GM12875 (cell line): Measurements from ENCODE around the gene ARMCX2.
"Not testable (repeated sequence)": the region's sequence is repeated elsewhere in the genome, so short reads cannot be mapped to it uniquely, and the experiment has no call there.

Experiments
- H3K4me3 ChIP-seq: one replicate; pipeline ENCODE4 v1.5.1; 2011; ENCODE audit warnings: low read depth, low read length, control low read depth
- TF ChIP-seq, protein P1 (sequence below): IDR thresholded peaks from 2 replicates; pipeline ENCODE4 v1.5.1; 2011; ENCODE audit warnings: low read depth, mild to moderate bottlenecking, control low read depth, inconsistent platforms, low read length, moderate library complexity, borderline replicate concordance; ENCODE audit not compliant: insufficient read depth

ARMCX2 gene

GRCh38 chrX:101655534-101655933, 4.1 kb downstream of the ARMCX2 start:
- TF ChIP-seq, protein P1, sequence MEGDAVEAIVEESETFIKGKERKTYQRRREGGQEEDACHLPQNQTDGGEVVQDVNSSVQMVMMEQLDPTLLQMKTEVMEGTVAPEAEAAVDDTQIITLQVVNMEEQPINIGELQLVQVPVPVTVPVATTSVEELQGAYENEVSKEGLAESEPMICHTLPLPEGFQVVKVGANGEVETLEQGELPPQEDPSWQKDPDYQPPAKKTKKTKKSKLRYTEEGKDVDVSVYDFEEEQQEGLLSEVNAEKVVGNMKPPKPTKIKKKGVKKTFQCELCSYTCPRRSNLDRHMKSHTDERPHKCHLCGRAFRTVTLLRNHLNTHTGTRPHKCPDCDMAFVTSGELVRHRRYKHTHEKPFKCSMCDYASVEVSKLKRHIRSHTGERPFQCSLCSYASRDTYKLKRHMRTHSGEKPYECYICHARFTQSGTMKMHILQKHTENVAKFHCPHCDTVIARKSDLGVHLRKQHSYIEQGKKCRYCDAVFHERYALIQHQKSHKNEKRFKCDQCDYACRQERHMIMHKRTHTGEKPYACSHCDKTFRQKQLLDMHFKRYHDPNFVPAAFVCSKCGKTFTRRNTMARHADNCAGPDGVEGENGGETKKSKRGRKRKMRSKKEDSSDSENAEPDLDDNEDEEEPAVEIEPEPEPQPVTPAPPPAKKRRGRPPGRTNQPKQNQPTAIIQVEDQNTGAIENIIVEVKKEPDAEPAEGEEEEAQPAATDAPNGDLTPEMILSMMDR, result no peak
- no peak overlapping the region for H3K4me3 ChIP-seq

DNA sequence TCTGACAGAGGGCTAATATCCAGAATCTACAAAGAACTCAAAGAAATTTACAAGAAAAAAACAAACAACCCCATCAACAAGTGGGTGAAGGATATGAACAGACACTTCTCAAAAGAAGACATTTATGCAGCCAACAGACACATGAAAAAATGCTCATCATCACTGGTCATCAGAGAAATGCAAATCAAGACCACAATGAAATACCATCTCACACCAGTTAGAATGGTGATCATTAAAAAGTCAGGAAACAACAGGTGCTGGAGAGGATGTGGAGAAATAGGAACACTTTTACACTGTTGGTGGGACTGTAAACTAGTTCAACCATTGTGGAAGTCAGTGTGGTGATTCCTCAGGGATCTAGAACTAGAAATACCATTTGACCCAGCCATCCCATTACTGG, 11.9 kb downstream of the ARMCX2 start:
- not testable (repeated sequence) for H3K4me3 ChIP-seq

DNA sequence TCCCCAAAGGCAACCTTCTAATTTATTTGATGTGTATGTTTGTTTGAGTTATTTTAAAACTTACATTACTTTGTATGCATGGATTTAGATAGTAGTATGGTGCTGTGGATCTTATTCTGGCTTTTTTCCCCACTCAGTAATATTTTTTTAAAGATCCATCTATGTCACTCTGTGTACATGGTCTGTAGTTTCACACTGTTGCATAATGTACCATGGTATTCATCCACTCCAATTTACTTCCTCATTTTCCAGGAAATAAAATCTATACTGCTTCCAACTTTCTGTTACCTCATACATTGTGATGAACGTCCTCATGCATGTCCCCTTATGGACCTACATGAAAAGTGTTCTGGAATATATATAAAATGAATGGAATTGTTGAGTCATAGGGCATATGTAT, 17.6 kb downstream of the ARMCX2 start:
- no peak overlapping the region for H3K4me3 ChIP-seq
- TF ChIP-seq, protein P1, result no peak

GRCh38 chrX:101639583-101639982, 20.1 kb downstream of the ARMCX2 start:
- TF ChIP-seq, protein P1, result no peak
- H3K4me3 ChIP-seq, result no peak overlapping the region

- H3K4me3 ChIP-seq, result no peak overlapping the region
- TF ChIP-seq, protein P1, result no peak
Measured at GRCh38 chrX:101619364-101619763, 40.3 kb downstream of the ARMCX2 start.

DNA sequence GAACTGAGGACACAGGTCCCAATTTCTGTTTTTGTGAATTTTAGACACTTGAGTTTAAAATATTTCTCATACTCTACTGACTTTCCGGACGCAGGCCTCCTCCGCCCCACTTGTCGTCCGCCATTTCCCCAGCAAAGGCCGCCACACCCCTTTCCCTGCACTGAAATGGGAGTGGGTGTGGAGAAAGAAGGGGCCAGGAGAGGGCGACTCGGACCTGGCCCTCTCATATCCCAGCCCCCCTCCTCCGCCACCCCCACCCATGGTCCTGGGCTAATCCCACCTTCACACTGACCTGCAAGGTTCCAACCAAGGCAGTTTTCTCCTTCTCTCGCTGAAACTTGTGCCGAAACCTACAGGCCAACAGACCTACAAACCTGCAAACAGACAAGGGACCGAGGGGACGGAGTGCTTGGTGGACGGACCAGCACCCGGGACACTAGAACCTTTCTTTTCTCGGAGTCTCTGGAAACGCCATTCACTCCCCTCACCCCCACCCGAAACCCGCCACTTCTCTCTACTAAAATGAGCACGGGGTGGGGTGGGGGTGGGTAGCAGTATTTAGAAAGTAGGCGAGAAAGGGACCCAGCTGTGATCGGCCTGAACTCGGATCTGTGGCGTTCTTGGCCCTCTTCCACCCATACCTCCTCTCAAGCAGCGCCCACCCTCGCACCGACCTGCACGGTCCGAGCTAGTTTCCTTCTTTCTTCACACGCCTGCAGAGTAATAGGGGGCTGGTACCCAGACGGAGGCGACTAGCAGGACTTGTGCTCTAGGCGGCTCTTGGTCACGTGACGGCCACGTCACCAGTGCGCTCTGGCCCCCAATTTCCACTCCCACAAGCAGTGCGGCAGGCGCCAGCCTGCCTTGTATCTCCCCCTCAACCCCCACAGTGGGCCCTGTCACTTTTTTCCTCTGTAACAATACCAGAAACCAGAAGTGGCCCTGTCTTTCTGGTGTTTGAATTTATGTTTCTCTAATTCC, 42.1 kb downstream of the ARMCX2 start, which contains the start of gene ARMCX6:
Gene ARMCX6 (minus strand): TSS at position 790 of the 981 bp plus-strand sequence. CDS start 1,380 bp downstream, outside the sequence.
- H3K4me3 ChIP-seq, result peak within 1 kb of the TSS; percentile 70
- TF ChIP-seq, protein P1, result 0 out of 2 replicates have a peak, but pooled peaks have one; percentile 18

DNA sequence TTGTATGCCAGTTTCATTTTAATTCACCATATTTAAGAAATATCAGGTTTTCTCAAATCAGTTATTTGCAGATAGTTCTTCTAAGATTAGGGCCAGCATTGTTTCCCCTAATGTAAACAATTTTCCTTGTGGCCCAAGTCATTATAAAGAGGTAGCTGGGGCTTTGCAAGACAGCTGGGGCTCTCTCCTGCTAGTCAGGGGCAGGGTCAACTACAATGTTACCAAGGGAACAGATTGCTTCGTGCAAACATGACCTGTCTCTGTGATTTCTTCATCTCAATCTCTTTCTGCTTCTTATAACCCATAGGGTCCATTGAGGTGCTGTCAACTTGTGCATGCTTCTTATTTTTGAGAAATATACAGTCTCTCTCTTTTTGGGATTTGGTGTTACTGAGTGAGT, 53.9 kb downstream of the ARMCX2 start:
- TF ChIP-seq, protein P1, result no peak
- H3K4me3 ChIP-seq, result no peak overlapping the region
